IPS-18c (cell line): ENCODE data around the gene CEP72.

Experiments
- H3K4me3 ChIP-seq: 2 replicates; pipeline ENCODE4 v1.7.0; 2013; ENCODE audit warnings: low read depth, mild to moderate bottlenecking, low read length, moderate library complexity; ENCODE audit not compliant: insufficient read depth
- H3K9me3 ChIP-seq: one replicate; pipeline ENCODE4 v1.6.1; 2013; ENCODE audit warnings: mild to moderate bottlenecking, low read length, moderate library complexity; ENCODE audit not compliant: control insufficient read depth, insufficient read depth

Gene CEP72

GRCh38 chr5:639584-640213 lies 27.6 kb downstream of the CEP72 start:
- H3K9me3 ChIP-seq: no peaks in the 10 kb centered on the region
- no peak overlapping the region for H3K4me3 ChIP-seq

- Histone ChIP-seq H3K9me3 (no peaks in the 10 kb centered on the region), H3K4me3 (no peak overlapping the region)
These were observed 28.6 kb downstream of the CEP72 start for GRCh38 chr5:640461-641330.

DNA sequence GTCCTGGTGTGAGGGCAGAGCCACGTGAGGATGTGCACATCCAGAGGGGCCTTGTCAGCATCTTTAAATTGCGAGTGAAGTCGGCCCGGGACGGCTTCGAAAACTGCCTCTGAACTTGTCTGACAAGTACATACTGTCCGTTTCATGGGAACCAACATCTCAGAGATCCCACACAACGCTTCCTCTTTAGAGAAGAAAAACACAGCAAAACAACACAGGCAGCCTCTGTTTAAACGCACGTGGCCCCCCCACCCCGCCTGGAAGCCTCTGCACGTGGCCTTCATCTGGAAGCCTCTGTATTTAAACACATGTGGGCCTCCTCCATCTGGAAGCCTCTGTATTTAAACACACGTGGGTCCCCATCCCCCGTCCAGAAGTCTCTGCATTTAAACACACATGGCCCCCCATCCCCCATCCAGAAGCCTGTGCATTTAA lies 29.2 kb downstream of the CEP72 start:
- H3K4me3 ChIP-seq: no peak overlapping the region
- no peaks in the 10 kb centered on the region for H3K9me3 ChIP-seq

DNA sequence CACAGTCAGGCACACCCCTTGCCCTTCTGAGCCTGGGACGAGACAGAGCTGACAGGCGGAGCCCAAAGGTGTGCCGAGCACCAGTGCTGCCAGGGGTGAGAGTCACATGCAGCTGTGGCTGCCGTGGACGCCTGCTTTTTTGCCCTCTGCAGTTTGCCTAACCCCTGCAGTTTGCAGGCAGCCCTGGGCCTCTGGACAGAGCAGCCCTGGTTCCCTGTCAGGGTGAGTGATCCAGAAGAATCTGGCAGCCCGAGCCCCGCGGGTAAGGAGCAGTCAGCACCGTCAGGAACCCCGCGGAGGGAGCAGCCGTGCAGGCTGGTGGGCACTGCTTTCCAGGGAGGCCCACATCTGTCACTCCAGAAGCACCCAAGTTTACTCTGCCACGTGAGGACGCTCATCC lies 30.3 kb downstream of the CEP72 start:
- no peak overlapping the region for H3K4me3 ChIP-seq
- H3K9me3 ChIP-seq: no peaks in the 10 kb centered on the region

GRCh38 chr5:643351-643801 lies 31.2 kb downstream of the CEP72 start:
- Histone ChIP-seq H3K4me3 (no peak overlapping the region), H3K9me3 (peaks cover 1% of the 10 kb centered on the region)

- H3K9me3 ChIP-seq: peaks cover 3% of the 10 kb centered on the region
- H3K4me3 ChIP-seq: no peak overlapping the region
These were observed 31.7 kb downstream of the CEP72 start for GRCh38 chr5:643811-644271.

GRCh38 chr5:644509-644908 lies 32.4 kb downstream of the CEP72 start:
- Histone ChIP-seq H3K4me3 (no peak overlapping the region), H3K9me3 (peaks cover 5% of the 10 kb centered on the region)

DNA sequence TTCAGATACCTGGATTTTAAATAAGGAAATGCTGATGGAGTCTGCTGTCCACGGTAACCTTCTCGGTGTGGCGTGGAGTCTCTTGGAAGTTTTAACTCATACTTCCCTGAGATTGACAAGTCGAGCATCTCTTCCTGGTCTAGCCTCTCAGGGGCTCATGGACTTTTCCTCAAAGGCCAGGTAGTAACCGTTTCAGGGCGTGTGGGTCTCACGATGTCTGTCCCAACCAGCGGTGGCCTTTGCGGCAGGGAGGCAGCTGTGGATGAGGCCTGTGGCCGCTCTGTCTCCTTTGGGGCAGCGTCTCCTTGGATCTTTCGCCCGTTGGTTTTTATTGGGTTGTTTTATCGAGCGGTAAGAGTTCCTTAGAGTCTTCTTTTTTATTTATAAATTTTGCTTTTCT lies 32.8 kb downstream of the CEP72 start:
- no peak overlapping the region for H3K4me3 ChIP-seq
- peaks cover 9% of the 10 kb centered on the region for H3K9me3 ChIP-seq

- H3K4me3 ChIP-seq: no peak overlapping the region
- H3K9me3 ChIP-seq: peaks cover 10% of the 10 kb centered on the region
These were observed 33.3 kb downstream of the CEP72 start for GRCh38 chr5:645421-645820.

GRCh38 chr5:646396-647201 lies 34.5 kb downstream of the CEP72 start:
- no peak overlapping the region for H3K4me3 ChIP-seq
- H3K9me3 ChIP-seq: peaks cover 10% of the 10 kb centered on the region

DNA sequence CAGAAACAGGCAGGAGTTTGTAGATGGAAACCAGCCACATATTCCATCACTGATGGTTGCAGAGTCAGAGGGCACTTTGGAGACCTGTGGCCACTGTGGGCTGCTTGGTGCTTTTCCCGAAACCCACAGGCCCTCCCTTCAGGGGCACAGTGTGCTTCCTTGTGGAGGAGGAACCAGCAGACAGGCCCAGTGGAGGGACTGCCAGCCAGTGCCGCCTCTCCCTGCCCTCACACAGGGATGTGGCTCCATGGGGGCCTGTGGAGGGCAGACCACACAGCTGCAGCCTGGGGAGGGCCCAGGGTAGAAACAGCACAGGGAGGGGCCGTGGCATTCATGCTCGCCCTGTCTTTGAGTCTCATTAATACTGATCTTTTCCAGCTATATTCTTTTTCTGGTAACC lies 35.2 kb downstream of the CEP72 start:
- H3K9me3 ChIP-seq: peaks cover 10% of the 10 kb centered on the region
- H3K4me3 ChIP-seq: no peak overlapping the region

DNA sequence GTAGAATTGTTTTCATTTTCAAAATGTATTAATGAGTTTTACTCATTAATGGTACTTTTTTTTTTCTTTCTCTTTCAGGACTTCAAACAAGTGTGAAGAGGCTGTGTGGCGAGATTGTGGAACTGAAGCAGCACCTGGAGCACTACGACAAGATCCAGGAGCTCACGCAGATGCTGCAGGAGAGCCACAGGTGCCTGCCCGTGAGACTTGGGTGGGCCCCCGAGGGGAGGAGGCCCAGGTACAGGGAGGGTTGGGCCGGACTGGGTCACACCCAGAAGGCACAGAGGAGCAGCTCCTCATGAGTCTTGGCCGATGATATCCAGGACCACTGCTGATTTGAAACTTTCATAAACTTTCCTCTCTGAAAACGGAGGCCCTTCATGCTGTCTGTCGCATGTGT lies 35.6 kb downstream of the CEP72 start:
- Histone ChIP-seq H3K9me3 (peaks cover 10% of the 10 kb centered on the region), H3K4me3 (no peak overlapping the region; the same call in 1 of the 2 replicates)

GRCh38 chr5:651296-652022 lies 39.3 kb downstream of the CEP72 start:
- Histone ChIP-seq H3K4me3 (no peak overlapping the region), H3K9me3 (peaks cover 10% of the 10 kb centered on the region)

DNA sequence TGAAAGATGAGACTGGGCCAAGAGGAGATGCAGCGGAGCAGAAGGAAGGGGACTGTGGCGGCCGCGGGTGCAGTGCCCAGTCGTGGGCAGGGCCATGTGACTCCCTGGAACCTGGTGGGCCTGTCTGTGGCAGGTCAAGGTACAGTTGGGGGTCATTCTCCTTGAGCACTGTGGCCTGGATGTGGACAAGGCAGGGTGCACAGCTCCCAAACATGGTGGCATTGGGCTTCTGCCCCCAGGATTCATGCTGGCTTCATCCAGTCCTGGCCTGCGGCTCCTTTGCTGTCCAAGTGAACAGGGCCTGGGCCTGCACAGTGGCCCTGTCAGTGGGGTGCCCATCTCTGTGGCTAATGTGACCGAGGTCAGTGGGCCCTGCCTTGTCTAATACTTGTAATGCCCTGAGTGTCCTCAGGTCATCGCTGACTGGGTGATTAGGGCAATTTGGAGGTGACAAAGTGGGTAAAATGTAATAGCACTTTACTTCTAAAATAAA lies 39.9 kb downstream of the CEP72 start:
- H3K9me3 ChIP-seq: peaks cover 10% of the 10 kb centered on the region
- H3K4me3 ChIP-seq: no peak overlapping the region

GRCh38 chr5:652773-653350 lies 40.7 kb downstream of the CEP72 start:
- Histone ChIP-seq H3K9me3 (peaks cover 10% of the 10 kb centered on the region), H3K4me3 (no peak overlapping the region)

- Histone ChIP-seq H3K9me3 (peaks cover 8% of the 10 kb centered on the region), H3K4me3 (no peak overlapping the region)
These were observed 42.1 kb downstream of the CEP72 start for GRCh38 chr5:654071-654778.
